Activated T-cell treated with anti-CD3 and anti-CD28 coated beads, Interleukin-2, amount 50 U/mL, for 48 hours (primary cell): Measurements from ENCODE around the gene CAPN6.

ENCODE experiments used
- DNase-seq, 2 experiments: peaks; one replicate each; pipeline ENCODE4 v3.0.0-alpha.2; 2020

CAPN6 gene

GRCh38 chrX:111270339-111270738 lies at the start of gene CAPN6:
Gene CAPN6, minus strand, starts transcription at chrX:111270483. Its CDS starts 6,547 bp downstream, at chrX:111263936.
- no peak for DNase-seq

GRCh38 chrX:111319451-111319850 lies 49.2 kb upstream of the CAPN6 start:
- no peak for DNase-seq

GRCh38 chrX:111318901-111319300 lies 48.6 kb upstream of the CAPN6 start:
- DNase-seq = no peak

GRCh38 chrX:111309083-111309482 lies 38.8 kb upstream of the CAPN6 start:
- DNase-seq = no peak

GRCh38 chrX:111308039-111308438 lies 37.8 kb upstream of the CAPN6 start:
- DNase-seq = no peak

- DNase-seq = no peak
Observed at GRCh38 chrX:111302284-111302683, 32.0 kb upstream of the CAPN6 start.

- DNase-seq = no peak
Observed at GRCh38 chrX:111288841-111289240, 18.6 kb upstream of the CAPN6 start.

- DNase-seq = no peak
Observed at GRCh38 chrX:111284631-111285293, 14.5 kb upstream of the CAPN6 start.

GRCh38 chrX:111283446-111283845 lies 13.2 kb upstream of the CAPN6 start:
- no peak for DNase-seq

GRCh38 chrX:111282991-111283390 lies 12.7 kb upstream of the CAPN6 start:
- no peak for DNase-seq

- no peak for DNase-seq
Observed at GRCh38 chrX:111282139-111282538, 11.9 kb upstream of the CAPN6 start.

GRCh38 chrX:111268506-111268905 lies 1.8 kb downstream of the CAPN6 start:
- DNase-seq = no peak

- DNase-seq = no peak
Observed at GRCh38 chrX:111265486-111265885, 4.8 kb downstream of the CAPN6 start.

- no peak for DNase-seq
Observed at GRCh38 chrX:111264385-111264784, 5.9 kb downstream of the CAPN6 start.

GRCh38 chrX:111262086-111262485 lies 8.2 kb downstream of the CAPN6 start:
- DNase-seq = no peak

- no peak for DNase-seq
Observed at GRCh38 chrX:111260451-111260850, 9.8 kb downstream of the CAPN6 start.

- DNase-seq = no peak
Observed at GRCh38 chrX:111259559-111259958, 10.7 kb downstream of the CAPN6 start.

- DNase-seq = no peak
Observed at GRCh38 chrX:111257733-111258132, 12.6 kb downstream of the CAPN6 start.

- no peak for DNase-seq
Observed at GRCh38 chrX:111254896-111255693, 15.2 kb downstream of the CAPN6 start.

- DNase-seq = no peak
Observed at GRCh38 chrX:111244235-111244750, 26.0 kb downstream of the CAPN6 start.

GRCh38 chrX:111216293-111216801 lies 53.9 kb downstream of the CAPN6 start:
- DNase-seq = no peak

- no peak for DNase-seq
Observed at GRCh38 chrX:111207851-111208250, 62.4 kb downstream of the CAPN6 start.

- DNase-seq = no peak
Observed at GRCh38 chrX:111200327-111200726, 70.0 kb downstream of the CAPN6 start.

- no peak for DNase-seq
Observed at GRCh38 chrX:111199505-111199904, 70.8 kb downstream of the CAPN6 start.
